PC-3 (cell line): ENCODE data around the gene KIF17. TPM values are rescaled to one million over a fixed set of nuclear protein-coding genes. Genes with fewer than 3 reads are reported as not detected.

Experiments
- ATAC-seq: fragments of 200-7000 bp; cut with Tn5 transposase; 2 replicates; pipeline ENCODE4 v1.9.1; 2020; ENCODE audit warnings: mild to moderate bottlenecking, moderate library complexity
- BruUV-seq: library from RNA; stranded (reverse); fragments of 400-500 nt; replicated peaks from 2 replicates; lab custom pipeline; 2021; lab: Mats Ljungman, UMichigan
- CTCF ChIA-PET: fragments of 300-600 bp; sonication (Branson Sonifier 250); formaldehyde crosslinking; loops from one replicate; lab custom pipeline; 2022; ENCODE audit warnings: antibody characterized with exemption; lab: Charles Lee
- POLR2A ChIA-PET: fragments of 300-600 bp; sonication (Branson Sonifier 250); formaldehyde crosslinking; loops from one replicate; lab custom pipeline; 2022; ENCODE audit warnings: antibody characterized with exemption; ENCODE audit not compliant: unreplicated experiment; lab: Charles Lee
- DNase-seq: peaks from one replicate; pipeline ENCODE4 v3.0.0-alpha.2; 2015
- H2AFZ ChIP-seq: fragments of 300-600 bp; sonication (generic); 2 replicates; pipeline ENCODE4 v1.6.0; 2016; ENCODE audit warnings: antibody characterized with exemption, low read length
- H3F3A ChIP-seq: fragments of 300-600 bp; sonication (generic); one replicate; pipeline ENCODE4 v1.6.0; 2017; ENCODE audit warnings: antibody characterized with exemption, low read length, control low read depth, mild to moderate bottlenecking; ENCODE audit not compliant: unreplicated experiment
- H3K27ac ChIP-seq: fragments of 300-600 bp; sonication (generic); 2 replicates; pipeline ENCODE4 v1.5.1; 2016; ENCODE audit warnings: mild to moderate bottlenecking, low read length
- H3K27me3 ChIP-seq: fragments of 300-600 bp; sonication (generic); 2 replicates; pipeline ENCODE4 v1.6.1; 2016; ENCODE audit warnings: low read length, mixed read lengths
- H3K36me3 ChIP-seq: fragments of 300-600 bp; sonication (generic); 2 replicates; pipeline ENCODE4 v1.6.1; 2016; ENCODE audit warnings: low read depth, mixed run types, low read length, mixed read lengths
- H3K4me1 ChIP-seq: fragments of 300-600 bp; sonication (generic); 2 replicates; pipeline ENCODE4 v1.5.1; 2016; ENCODE audit warnings: low read length; ENCODE audit not compliant: insufficient read depth
- H3K4me2 ChIP-seq: fragments of 300-600 bp; sonication (generic); 2 replicates; pipeline ENCODE4 v1.6.0; 2016; ENCODE audit warnings: low read length
- H3K4me3 ChIP-seq: fragments of 300-600 bp; sonication (generic); 2 replicates; pipeline ENCODE4 v1.5.1; 2016; ENCODE audit warnings: mild to moderate bottlenecking, low read length, mixed read lengths
- H3K79me2 ChIP-seq: fragments of 300-600 bp; sonication (generic); 2 replicates; pipeline ENCODE4 v1.6.1; 2017; ENCODE audit warnings: low read length, mixed read lengths
- H3K9ac ChIP-seq: fragments of 300-600 bp; sonication (generic); 2 replicates; pipeline ENCODE4 v1.6.0; 2016; ENCODE audit warnings: mild to moderate bottlenecking, low read length
- H3K9me2 ChIP-seq: fragments of 300-600 bp; sonication (generic); replicated peaks from 2 replicates; pipeline ENCODE4 v1.6.1; 2016; ENCODE audit warnings: mixed run types, low read length, mixed read lengths
- H3K9me3 ChIP-seq: fragments of 300-600 bp; sonication (generic); 2 replicates; pipeline ENCODE4 v1.6.1; 2016; ENCODE audit warnings: low read length, mixed read lengths
- H4K20me1 ChIP-seq: fragments of 300-600 bp; sonication (generic); 2 replicates; pipeline ENCODE4 v1.6.1; 2016; ENCODE audit warnings: low read length, mixed read lengths
- CTCF ChIP-seq: fragments of 300-600 bp; sonication (generic); conservative IDR thresholded peaks from 2 replicates; pipeline ENCODE4 v1.5.1; 2017; ENCODE audit warnings: antibody characterized with exemption, low read depth, mild to moderate bottlenecking, low read length
- EZH2 ChIP-seq: fragments of 300-600 bp; sonication (generic); IDR thresholded peaks from one replicate; pipeline ENCODE4 v1.6.1; 2017; ENCODE audit warnings: antibody characterized with exemption, mild to moderate bottlenecking, low read length; ENCODE audit not compliant: unreplicated experiment
- EZH2phosphoT487 ChIP-seq: fragments of 300-600 bp; sonication (generic); IDR thresholded peaks from 2 replicates; pipeline ENCODE4 v1.6.1; 2018; ENCODE audit warnings: mild to moderate bottlenecking, antibody characterized with exemption, low read length, borderline replicate concordance
- intact Hi-C: fragments of 100-400 bp; cut with micrococcal nuclease; formaldehyde crosslinking; loops from 2 replicates; pipeline ENCODE4 v1.9.0; 2023
- total RNA-seq: library from RNA; depleted of rRNA; stranded (reverse); fragments of >200 nt; gene quantifications from 2 replicates; pipeline ENCODE4 v1.2.3, GENCODE V29; 2014

KIF17 gene
- total RNA-seq, 1 experiment from 2014 or later = 0.33 TPM

- H2AFZ ChIP-seq = peak overlapping the region; percentile 94
- CTCF ChIA-PET = interaction anchor here (0.5 to 1.3 kb wide), 13 partner anchors 21 to 536 kb away, joined by 3 to 22 read pairs (median 4); partner anchors contain the start of genes HP1BP3, KIF17 and SH2D5
- peaks cover 22% of the 10 kb centered on the region for H3K4me1 ChIP-seq
- H3K4me2 ChIP-seq = peak overlapping the region; percentile 91
- no peaks in the 10 kb centered on the region for H3F3A ChIP-seq
- POLR2A ChIA-PET = interaction anchor here (0.6 to 0.7 kb wide), 2 partner anchors 65 to 649 kb away, joined by 3 to 4 read pairs; no protein-coding TSS in a partner anchor
- H3K9ac ChIP-seq = peak overlapping the region; percentile 73
- no peaks in the 10 kb centered on the region for H3K36me3 ChIP-seq
- DNase-seq (peak; percentile 89), ATAC-seq (peak; percentile 91)
- H3K9me3 ChIP-seq = no peaks in the 10 kb centered on the region
- H3K27ac ChIP-seq = peak overlapping the region; percentile 78
- peak overlapping the region; percentile 72 for H3K4me3 ChIP-seq
- BruUV-seq = no TSS peak
- TF ChIP-seq EZH2phosphoT487 (no peak), EZH2 (no peak), CTCF (peak; percentile 80)
- H3K79me2 ChIP-seq = no peaks in the 10 kb centered on the region
- no peaks in the 10 kb centered on the region for H3K27me3 ChIP-seq
- intact Hi-C loops = loop anchor here (1.0 to 10.0 kb wide), 5 partner anchors 36 to 499 kb away; partner anchors contain the start of genes HP1BP3 and SH2D5
- H4K20me1 ChIP-seq = no peaks in the 10 kb centered on the region
- H3K9me2 ChIP-seq = no peaks in the 10 kb centered on the region
These were observed 21.1 kb downstream of the KIF17 start for GRCh38 chr1:20696397-20697333.

- no TSS peak for BruUV-seq
- POLR2A ChIA-PET = no interaction called here
- Histone ChIP-seq H3K4me1 (peaks cover 22% of the 10 kb centered on the region), H3K9me3 (no peaks in the 10 kb centered on the region), H3K36me3 (no peaks in the 10 kb centered on the region), H3K9ac (no peak overlapping the region), H3K4me2 (no peak overlapping the region), H3F3A (no peaks in the 10 kb centered on the region), H3K79me2 (no peaks in the 10 kb centered on the region), H3K4me3 (no peak overlapping the region), H3K27me3 (no peaks in the 10 kb centered on the region), H2AFZ (no peak overlapping the region), H3K27ac (no peak overlapping the region), H4K20me1 (no peaks in the 10 kb centered on the region), H3K9me2 (no peaks in the 10 kb centered on the region)
- intact Hi-C loops = loop anchor here (5.0 to 10.0 kb wide), 3 partner anchors 92 to 289 kb away; partner anchors contain the start of gene HP1BP3
- CTCF ChIA-PET = no interaction called here
- TF ChIP-seq EZH2 (no peak), CTCF (no peak), EZH2phosphoT487 (no peak)
- no peak for ATAC-seq
- no peak for DNase-seq
These were observed 22.3 kb downstream of the KIF17 start for GRCh38 chr1:20695515-20695914.

GRCh38 chr1:20693623-20694022 is 24.2 kb downstream of the KIF17 start:
- Histone ChIP-seq H3K4me2 (no peak overlapping the region), H3F3A (no peaks in the 10 kb centered on the region), H3K9ac (no peak overlapping the region), H3K9me2 (no peaks in the 10 kb centered on the region), H3K4me3 (no peak overlapping the region), H4K20me1 (no peaks in the 10 kb centered on the region), H3K27ac (no peak overlapping the region), H3K36me3 (no peaks in the 10 kb centered on the region), H3K4me1 (peaks cover 18% of the 10 kb centered on the region), H3K27me3 (no peaks in the 10 kb centered on the region), H3K79me2 (no peaks in the 10 kb centered on the region), H3K9me3 (no peaks in the 10 kb centered on the region), H2AFZ (no peak overlapping the region)
- no TSS peak for BruUV-seq
- ChIA-PET POLR2A (no interaction called here), CTCF (no interaction called here)
- DNase-seq = no peak
- ATAC-seq = no peak
- intact Hi-C loops = loop anchor here (10.0 kb wide), 1 partner anchor 291 kb away; no protein-coding TSS in a partner anchor
- TF ChIP-seq EZH2 (no peak), EZH2phosphoT487 (no peak), CTCF (no peak)
